ENCODE data around the gene KRTAP17-1.

GRCh38 chr17:41287050-41287449 lies 28.5 kb downstream of the KRTAP17-1 start:
- TF ChIP-seq ZBTB11 (tag by site-specific recombination; conservative IDR thresholded peaks at IDR 0.05; ENCODE audit: low read depth) (no peak), ZNF274 (IDR thresholded peaks at IDR 0.05; ENCODE audit: low read length) (no peak), ZNF274 (tag by site-specific recombination; IDR thresholded peaks at IDR 0.05; ENCODE audit: borderline replicate concordance) (no peak), CTCF (tag by site-specific recombination; IDR thresholded peaks at IDR 0.05) (no peak), ZBTB10 (tag by site-specific recombination; IDR thresholded peaks at IDR 0.05) (no peak), ZNF114 (tag by site-specific recombination; IDR thresholded peaks at IDR 0.05) (no peak), ZNF530 (tag by site-specific recombination; IDR thresholded peaks at IDR 0.05; ENCODE audit: low read depth) (no peak)

Data from HEK293 (cell line).